ENCODE results near the gene ZC3H15.

GRCh38 chr2:186516396-186516795 lies 30.3 kb downstream of the ZC3H15 start:
- TF ChIP-seq CTCF (IDR thresholded peaks at IDR 0.05) (no peak), POLR2A (IDR thresholded peaks at IDR 0.05) (no peak)
